Keratinocyte (primary cell): ENCODE results near the gene TRPM3. TPM values are rescaled to one million over a fixed set of nuclear protein-coding genes. Genes with fewer than 3 reads are reported as not detected.

ENCODE experiments used
- DNase-seq: peaks from one replicate; pipeline ENCODE4 v3.0.0-alpha.2; 2011; ENCODE audit warnings: low read depth, missing footprints, low spot score
- FAIRE-seq: peaks from 2 replicates; lab custom pipeline; 2011; peaks lifted over from hg19 to GRCh38; lab: Jason Lieb, UNC
- H2AFZ ChIP-seq: 2 replicates; pipeline ENCODE4 v1.6.0; 2012; ENCODE audit warnings: low read length, control low read depth, inconsistent platforms; ENCODE audit not compliant: control insufficient read depth
- H3K27ac ChIP-seq: 2 replicates; pipeline ENCODE4 v1.5.1; 2011; ENCODE audit warnings: low read length; ENCODE audit not compliant: control insufficient read depth, insufficient read depth
- H3K27me3 ChIP-seq: 3 replicates; pipeline ENCODE4 v1.6.0; 2011; ENCODE audit warnings: low read length; ENCODE audit not compliant: control insufficient read depth, insufficient read depth; ENCODE audit errors: extremely low read depth
- H3K36me3 ChIP-seq, 2 experiments: 2 replicates in 1 of 2; 3 replicates in 1 of 2; pipeline ENCODE4 v1.5.1; 2011; ENCODE audit warnings: low read length in 2 of 2, mild to moderate bottlenecking in 1 of 2; ENCODE audit not compliant: control insufficient read depth in 2 of 2, insufficient read depth in 2 of 2; ENCODE audit errors: extremely low read depth in 1 of 2
- H3K4me1 ChIP-seq: 3 replicates; pipeline ENCODE4 v1.5.1; 2011; ENCODE audit warnings: low read length; ENCODE audit not compliant: control insufficient read depth, insufficient read depth; ENCODE audit errors: extremely low read depth
- H3K4me2 ChIP-seq: 3 replicates; pipeline ENCODE4 v1.6.0; 2011; ENCODE audit warnings: low read depth, low read length; ENCODE audit not compliant: control insufficient read depth, insufficient read depth; ENCODE audit errors: extremely low read depth
- H3K4me3 ChIP-seq, 3 experiments: fragments of 200-600 bp in 1 of 3; sonication (generic) in 1 of 3; 2 replicates in 2 of 3; 3 replicates in 1 of 3; pipeline ENCODE4 v1.5.1; 2011 to 2016; ENCODE audit warnings: low read length in 3 of 3, mild to moderate bottlenecking in 3 of 3, control low read depth in 2 of 3, inconsistent platforms in 1 of 3, low read depth in 1 of 3, mixed read lengths in 1 of 3, mixed run types in 1 of 3, moderate library complexity in 1 of 3; ENCODE audit not compliant: control insufficient read depth in 2 of 3, insufficient read depth in 2 of 3; ENCODE audit errors: extremely low read depth in 1 of 3
- H3K79me2 ChIP-seq: 2 replicates; pipeline ENCODE4 v1.6.0; 2012; ENCODE audit warnings: low read length; ENCODE audit not compliant: control insufficient read depth, insufficient read depth
- H3K9ac ChIP-seq: 3 replicates; pipeline ENCODE4 v1.6.0; 2011; ENCODE audit warnings: low read length; ENCODE audit not compliant: control insufficient read depth, insufficient read depth; ENCODE audit errors: extremely low read depth
- H3K9me1 ChIP-seq: 3 replicates; pipeline ENCODE4 v1.6.0; 2011; ENCODE audit warnings: low read length; ENCODE audit not compliant: control insufficient read depth, insufficient read depth; ENCODE audit errors: extremely low read depth
- H3K9me3 ChIP-seq: 2 replicates; pipeline ENCODE4 v1.5.1; 2012; ENCODE audit warnings: low read depth, low read length; ENCODE audit not compliant: control insufficient read depth
- H4K20me1 ChIP-seq: 3 replicates; pipeline ENCODE4 v1.6.0; 2011; ENCODE audit warnings: low read length; ENCODE audit not compliant: control insufficient read depth, insufficient read depth; ENCODE audit errors: extremely low read depth
- CTCF ChIP-seq, 3 experiments: IDR thresholded peaks in 1 of 3; conservative IDR thresholded peaks in 1 of 3; optimal IDR thresholded peaks in 1 of 3; 2 replicates in 2 of 3; 3 replicates in 1 of 3; pipeline versions ENCODE3 to v1.5.1; 2011; ENCODE audit warnings: low read length in 3 of 3, mild to moderate bottlenecking in 3 of 3, moderate library complexity in 2 of 3, control low read depth in 1 of 3, inconsistent platforms in 1 of 3; ENCODE audit not compliant: insufficient read depth in 2 of 3; ENCODE audit errors: extremely low read depth in 1 of 3
- EZH2 ChIP-seq: IDR thresholded peaks from one replicate; pipeline ENCODE4 v1.6.1; 2012; ENCODE audit warnings: inconsistent platforms, mild to moderate bottlenecking, low read length, moderate library complexity
- dilution Hi-C: fragments of 300-500 bp; cut with MboI; formaldehyde crosslinking; loops from one replicate; pipeline ENCODE4 v1.7.0; 2020; ENCODE audit warnings: low sequenced_read_pairs; ENCODE audit not compliant: extremely low pct_ligation_motif_present
- polyA plus RNA-seq, 5 experiments: library from polyadenylated mRNA; depleted of rRNA in 3 of 5; stranded (reverse) in 3 of 5; stranded (forward) in 1 of 5; unstranded in 1 of 5; fragments of >200 nt; gene quantifications; 1 replicate in 1 of 5; 2 replicates in 3 of 5; 3 replicates in 1 of 5; pipeline versions ENCODE4 v1.2.1 to v1.2.3, GENCODE V29; 2011 to 2012; ENCODE audit warnings: missing spikeins in 2 of 5, low read depth in 1 of 5, low replicate concordance in 1 of 5

The TRPM3 gene
- polyA plus RNA-seq, 1 donor (not counting 4 experiments of a cell fraction or from before 2014, with no cell fraction given): 0.03 TPM

GRCh38 chr9:70535546-70536323, 585.7 kb downstream of the TRPM3 start:
- no peaks in the 10 kb centered on the region for H3K36me3 ChIP-seq
- no peaks in the 10 kb centered on the region for H3K79me2 ChIP-seq
- no peaks in the 10 kb centered on the region for H3K4me1 ChIP-seq
- no peaks in the 10 kb centered on the region for H3K9me1 ChIP-seq
- no peak for DNase-seq
- H3K27ac ChIP-seq: no peak overlapping the region
- no peak for FAIRE-seq
- H2AFZ ChIP-seq: no peak overlapping the region
- TF ChIP-seq CTCF (optimal IDR thresholded peaks at IDR 0.05 in 1 of 3, IDR thresholded peaks at IDR 0.05 in 1 of 3, conservative IDR thresholded peaks at IDR 0.05 in 1 of 3; ENCODE audit: extremely low read depth in 1 of 3, insufficient read depth in 2 of 3, low read length in 3 of 3) (no peak), EZH2 (no peak)
- dilution Hi-C loops: no loop called here
- H4K20me1 ChIP-seq: no peaks in the 10 kb centered on the region
- no peaks in the 10 kb centered on the region for H3K27me3 ChIP-seq
- H3K9ac ChIP-seq: no peak overlapping the region
- H3K4me3 ChIP-seq: no peak overlapping the region
- H3K9me3 ChIP-seq: no peaks in the 10 kb centered on the region
- H3K4me2 ChIP-seq: no peak overlapping the region

DNA sequence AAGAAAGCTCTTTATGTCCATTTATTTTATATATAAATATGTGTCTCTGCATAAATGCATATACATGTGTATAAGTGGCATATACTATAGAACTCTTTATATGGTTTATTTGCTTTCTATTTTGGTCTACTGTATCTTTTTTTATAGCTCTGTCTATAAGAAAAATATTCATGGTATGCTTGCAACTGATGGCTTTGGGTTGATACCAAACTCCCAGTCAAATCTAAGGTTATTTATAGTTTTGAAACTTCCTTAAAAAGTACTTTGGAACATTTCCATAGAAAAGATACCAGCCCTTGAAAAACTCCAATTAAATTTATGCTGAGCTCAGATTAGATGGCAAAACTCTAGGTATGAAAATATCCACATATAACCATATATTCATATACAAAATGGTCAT, 587.0 kb downstream of the TRPM3 start:
- no peaks in the 10 kb centered on the region for H3K4me1 ChIP-seq
- no peak for FAIRE-seq
- no peaks in the 10 kb centered on the region for H4K20me1 ChIP-seq
- no peak for DNase-seq
- dilution Hi-C loops: no loop called here
- H3K9ac ChIP-seq: no peak overlapping the region
- H3K4me2 ChIP-seq: no peak overlapping the region
- H3K27me3 ChIP-seq: no peaks in the 10 kb centered on the region
- no peak overlapping the region for H3K27ac ChIP-seq
- H3K36me3 ChIP-seq: no peaks in the 10 kb centered on the region
- H2AFZ ChIP-seq: no peak overlapping the region
- TF ChIP-seq CTCF (optimal IDR thresholded peaks at IDR 0.05 in 1 of 3, IDR thresholded peaks at IDR 0.05 in 1 of 3, conservative IDR thresholded peaks at IDR 0.05 in 1 of 3; ENCODE audit: extremely low read depth in 1 of 3, insufficient read depth in 2 of 3, low read length in 3 of 3) (no peak), EZH2 (no peak)
- no peaks in the 10 kb centered on the region for H3K9me1 ChIP-seq
- H3K9me3 ChIP-seq: no peaks in the 10 kb centered on the region
- H3K4me3 ChIP-seq: no peak overlapping the region
- H3K79me2 ChIP-seq: no peaks in the 10 kb centered on the region
